ENCODE measurements around the gene OTOP2.
"Not testable (repeated sequence)": the region's sequence is repeated elsewhere in the genome, so short reads cannot be mapped to it uniquely, and the experiment has no call there.

- not testable (repeated sequence) for TF ChIP-seq RCOR1 (IDR thresholded peaks at IDR 0.05; ENCODE audit: borderline replicate concordance in 1 of 2, low read depth in 2 of 2, low read length in 2 of 2); ZBED1 (IDR thresholded peaks at IDR 0.05)
These were observed 45.4 kb downstream of the OTOP2 start for GRCh38 chr17:74969501-74969900.
